HG03460 (cell line): ENCODE results near the gene FKRP.
A peak's percentile ranks its signal among the peaks of the same experiment; 100 is the strongest.
"Not testable (repeated sequence)": the region's sequence is repeated elsewhere in the genome, so short reads cannot be mapped to it uniquely, and the experiment has no call there.

Experiments
- ATAC-seq: cut with Tn5 transposase; IDR thresholded peaks from one replicate; pipeline ENCODE4 v1.9.1; 2021; ENCODE audit not compliant: unreplicated experiment

The FKRP gene, protein sequence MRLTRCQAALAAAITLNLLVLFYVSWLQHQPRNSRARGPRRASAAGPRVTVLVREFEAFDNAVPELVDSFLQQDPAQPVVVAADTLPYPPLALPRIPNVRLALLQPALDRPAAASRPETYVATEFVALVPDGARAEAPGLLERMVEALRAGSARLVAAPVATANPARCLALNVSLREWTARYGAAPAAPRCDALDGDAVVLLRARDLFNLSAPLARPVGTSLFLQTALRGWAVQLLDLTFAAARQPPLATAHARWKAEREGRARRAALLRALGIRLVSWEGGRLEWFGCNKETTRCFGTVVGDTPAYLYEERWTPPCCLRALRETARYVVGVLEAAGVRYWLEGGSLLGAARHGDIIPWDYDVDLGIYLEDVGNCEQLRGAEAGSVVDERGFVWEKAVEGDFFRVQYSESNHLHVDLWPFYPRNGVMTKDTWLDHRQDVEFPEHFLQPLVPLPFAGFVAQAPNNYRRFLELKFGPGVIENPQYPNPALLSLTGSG

DNA sequence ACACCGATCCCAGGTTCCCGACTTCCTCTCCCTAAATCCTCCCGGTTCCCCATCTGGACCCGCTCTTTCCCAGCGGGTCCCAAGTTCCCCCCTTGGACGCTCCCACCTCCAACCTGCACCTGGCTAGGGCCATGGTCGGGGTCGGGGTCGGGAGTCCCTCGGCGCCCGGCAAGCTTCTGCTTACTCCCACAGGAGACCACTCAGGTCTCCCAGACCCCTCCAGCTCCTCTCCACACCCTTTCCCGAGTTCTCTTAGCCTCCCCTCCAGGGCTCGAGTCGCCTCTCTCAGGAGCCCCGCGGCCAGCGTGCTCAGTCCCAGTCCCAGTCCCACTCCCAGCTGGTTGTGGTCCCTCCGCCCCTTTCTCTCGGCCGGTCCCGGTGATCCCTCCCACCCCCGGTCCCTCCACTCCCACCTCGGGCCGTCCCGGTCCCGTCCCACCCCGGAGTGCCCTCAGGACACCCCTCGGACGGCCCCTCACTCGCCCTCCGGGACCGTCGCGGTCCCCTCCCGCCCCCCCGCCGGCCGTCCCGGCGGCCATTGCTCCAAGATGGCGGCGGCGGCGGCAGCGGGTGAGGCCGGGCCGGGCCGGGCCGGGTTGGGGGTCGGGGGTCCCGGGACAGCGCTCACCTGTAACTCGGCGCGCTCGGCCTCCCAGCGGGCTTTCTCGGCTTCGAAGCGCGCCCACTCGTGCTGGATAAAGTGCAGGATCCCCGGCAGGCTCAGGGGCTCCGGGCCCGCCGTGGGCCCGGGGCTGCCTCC, at the start of gene FKRP:
Gene FKRP, plus strand, starts transcription at position 537 of the 760 bp plus-strand sequence. CDS start 9,394 bp downstream, outside the sequence.
- ATAC-seq: no peak

GRCh38 chr19:46696866-46697203, 49.0 kb upstream of the FKRP start:
- no peak for ATAC-seq

DNA sequence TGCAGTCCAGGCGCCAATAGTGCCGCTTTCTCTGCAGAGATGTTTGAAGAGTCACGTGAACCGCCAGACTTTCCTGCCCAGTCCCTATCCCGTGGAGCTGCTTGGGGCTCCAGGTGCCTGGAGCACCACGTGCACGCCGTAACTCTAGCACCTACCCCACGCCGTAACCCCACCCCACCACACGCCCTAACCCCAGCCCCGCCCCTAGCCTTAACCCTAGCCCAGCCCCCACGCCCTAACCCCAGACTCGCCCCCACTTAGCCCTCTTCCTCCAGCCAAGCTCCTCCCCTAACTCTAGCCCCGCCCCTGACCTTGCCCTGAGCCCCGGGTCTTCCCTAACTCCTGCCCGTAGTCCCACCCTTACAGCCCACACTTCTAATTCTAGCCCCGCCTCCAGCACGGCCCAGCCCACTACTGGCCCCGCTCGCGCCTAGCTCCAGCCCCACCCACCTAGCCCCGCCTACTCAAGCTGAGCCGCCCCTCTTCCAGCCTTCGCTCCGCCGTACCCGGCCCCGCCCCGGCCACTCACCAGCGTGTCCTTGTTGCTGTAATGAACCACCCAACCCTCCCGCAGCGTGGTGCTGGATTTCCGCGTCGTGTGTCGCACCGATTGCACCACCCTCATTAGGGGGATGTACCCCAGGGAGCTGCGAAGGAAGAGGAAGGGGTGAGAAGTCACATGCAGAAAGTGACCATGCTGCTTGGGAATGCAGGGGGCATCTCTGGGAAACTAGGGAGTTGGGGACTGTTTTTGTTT, 48.5 kb upstream of the FKRP start:
- no peak for ATAC-seq

DNA sequence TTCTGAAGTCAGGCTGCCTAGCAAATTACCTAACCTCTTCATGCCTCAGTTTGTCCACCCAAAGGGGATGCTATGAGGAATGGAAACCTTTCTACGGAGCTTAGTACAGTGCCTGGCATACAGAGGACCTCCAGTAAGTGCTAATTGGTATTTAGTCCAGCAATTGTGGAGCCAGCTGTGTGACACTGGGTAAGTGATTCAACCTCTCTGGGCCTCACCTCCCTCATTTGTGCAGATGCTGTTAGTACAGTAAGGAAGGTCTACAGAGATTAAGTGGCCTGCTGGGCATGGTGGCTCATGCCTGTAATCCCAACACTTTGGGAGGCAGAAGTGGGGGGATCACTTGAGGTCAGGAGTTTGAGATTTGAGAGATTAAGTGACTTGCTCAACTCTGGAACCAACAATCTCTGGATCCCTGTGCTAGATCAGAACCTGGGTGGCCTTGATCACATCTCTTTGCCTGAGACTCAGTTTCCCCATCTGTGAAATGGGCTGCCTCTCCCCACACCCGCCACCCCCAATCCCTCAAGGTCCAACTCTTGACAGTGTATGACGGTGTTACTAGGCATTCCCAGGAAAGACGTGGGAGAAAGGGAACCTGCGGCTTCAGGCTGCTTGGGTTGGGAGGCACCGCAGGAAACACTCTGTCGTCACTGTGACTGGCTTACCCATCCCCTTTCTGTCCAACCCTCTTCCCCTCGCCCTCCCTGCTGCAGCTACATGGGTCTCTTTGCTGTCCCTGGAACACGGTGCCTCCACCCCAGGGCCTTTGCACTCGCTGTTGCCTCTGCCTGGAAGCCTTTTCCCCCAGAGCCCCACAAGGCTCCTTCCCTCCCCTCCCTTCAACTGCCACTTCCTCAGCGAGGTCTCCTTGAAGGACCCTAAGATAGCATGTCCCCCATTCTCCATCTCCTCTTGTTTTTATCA, 47.2 kb upstream of the FKRP start:
- ATAC-seq: no peak

DNA sequence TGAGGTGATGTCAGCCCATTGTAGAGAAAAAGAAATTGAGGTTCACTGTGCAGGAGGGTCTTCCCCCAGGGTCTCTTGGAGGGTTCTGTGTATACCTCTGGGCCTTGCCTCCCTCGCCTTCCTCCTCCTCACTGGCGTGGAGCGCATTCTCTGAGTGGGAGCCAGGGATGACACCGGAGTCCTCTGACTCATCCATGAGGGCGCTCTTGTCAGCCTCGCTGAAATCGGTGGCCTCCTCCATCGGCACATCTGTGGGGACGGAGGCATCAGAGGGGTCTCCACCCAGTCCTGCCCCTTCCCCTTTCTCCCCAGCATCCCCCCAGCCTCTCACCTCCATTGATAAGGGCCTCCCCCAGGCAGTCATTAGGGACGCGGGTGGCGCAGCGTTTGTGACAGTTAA, 45.2 kb upstream of the FKRP start:
- ATAC-seq: no peak

- no peak for ATAC-seq
Measured at GRCh38 chr19:46704379-46705076, 41.3 kb upstream of the FKRP start.

GRCh38 chr19:46710687-46711086, 35.2 kb upstream of the FKRP start:
- ATAC-seq: no peak

DNA sequence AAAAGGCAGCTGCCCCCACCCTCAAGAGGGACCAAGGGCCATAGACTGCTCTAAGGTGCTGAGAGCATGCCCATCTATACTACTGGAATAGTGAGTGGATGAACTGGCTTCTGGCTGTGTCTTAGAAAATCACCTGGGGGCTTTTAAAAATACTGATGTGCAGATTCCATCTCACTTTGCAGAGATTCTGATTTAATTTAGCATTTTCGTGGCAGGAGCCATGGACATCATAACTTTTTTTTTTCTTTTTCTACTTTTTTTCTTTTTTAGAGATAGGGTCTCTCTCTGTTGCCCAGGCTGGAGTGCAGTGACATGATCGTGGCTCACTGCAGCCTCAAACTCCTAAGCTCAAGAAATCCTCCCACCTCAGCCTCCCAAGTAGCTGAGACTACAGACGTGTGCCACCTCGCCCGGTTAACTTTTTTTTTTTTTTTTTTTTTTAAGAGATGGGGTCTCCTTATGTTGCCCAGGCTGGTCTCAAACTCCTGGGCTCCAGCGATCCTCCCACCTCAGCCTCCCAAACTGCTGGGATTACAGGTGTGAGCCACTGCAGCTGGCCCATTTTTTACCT, 33.0 kb upstream of the FKRP start:
- not testable (repeated sequence) for ATAC-seq

- no peak for ATAC-seq
Measured at GRCh38 chr19:46713781-46714443, 31.9 kb upstream of the FKRP start.

GRCh38 chr19:46714444-46715106, 31.3 kb upstream of the FKRP start:
- ATAC-seq: no peak

- ATAC-seq: no peak
Measured at GRCh38 chr19:46715620-46715974, 30.3 kb upstream of the FKRP start.

GRCh38 chr19:46715975-46716671, 29.7 kb upstream of the FKRP start:
- ATAC-seq: no peak

- ATAC-seq: no peak
Measured at GRCh38 chr19:46716672-46717033, 29.2 kb upstream of the FKRP start.

DNA sequence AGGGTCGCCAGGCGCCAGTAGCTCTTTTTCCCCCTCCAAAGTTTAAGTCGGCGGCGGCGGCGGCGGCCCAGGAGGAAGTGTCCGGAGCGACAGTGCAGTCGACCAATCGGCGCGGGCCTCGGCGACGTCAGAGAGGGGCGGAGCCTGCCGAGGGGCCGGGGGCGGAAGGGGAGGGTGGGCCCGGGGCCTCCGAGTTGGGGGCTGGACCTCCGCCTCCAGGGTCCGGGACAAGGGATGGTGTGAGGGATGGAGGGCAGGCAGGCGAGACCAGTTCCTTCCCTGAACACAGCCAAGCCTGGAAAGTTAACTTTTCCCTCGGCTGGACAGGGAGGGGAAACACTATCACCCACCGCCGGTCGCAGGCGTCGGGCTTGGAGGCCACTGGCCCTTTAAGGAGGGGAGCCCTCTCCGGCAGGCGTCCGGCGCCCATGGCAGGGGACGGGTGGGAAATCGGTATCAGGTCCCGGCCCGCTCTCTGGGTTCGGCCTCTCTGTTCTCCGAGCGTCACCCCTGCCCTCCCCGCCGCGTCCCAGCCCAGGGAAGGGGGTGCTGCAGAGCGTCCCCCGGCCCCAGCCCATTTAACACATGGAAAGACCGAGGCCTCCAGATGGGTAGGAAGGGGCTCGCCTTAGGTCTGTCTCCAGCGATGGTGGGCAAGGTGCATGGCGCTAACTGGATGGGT, 28.7 kb upstream of the FKRP start, which contains the start of gene PRKD2:
Gene PRKD2, minus strand, starts transcription at position 81 of the 682 bp plus-strand sequence. CDS start 744 bp downstream, outside the sequence.
- no peak for ATAC-seq

- ATAC-seq: no peak
Measured at GRCh38 chr19:46717716-46718143, 28.1 kb upstream of the FKRP start.

GRCh38 chr19:46718157-46718933, 27.5 kb upstream of the FKRP start:
- ATAC-seq: peak; percentile 38
